H1 (cell line): ENCODE results near the gene UBE3B. TPM values are rescaled to one million over a fixed set of nuclear protein-coding genes. Genes with fewer than 3 reads are reported as not detected.

Source experiments
- CHD2 ChIP-seq: IDR thresholded peaks from 2 replicates; pipeline ENCODE4 v1.6.1; 2012; ENCODE audit warnings: low read length, improper control_type of control experiment
- HDAC2 ChIP-seq, 2 experiments: fragments of 300-600 bp in 1 of 2; sonication (generic) in 1 of 2; IDR thresholded peaks; 2 replicates each; pipeline ENCODE4 v1.6.1; 2011 to 2012; ENCODE audit warnings: low read depth in 2 of 2, low read length in 2 of 2, mild to moderate bottlenecking in 2 of 2, moderate library complexity in 2 of 2, borderline replicate concordance in 1 of 2, inconsistent platforms in 1 of 2
- PHF8 ChIP-seq: fragments of 200-600 bp; sonication (generic); conservative IDR thresholded peaks from 2 replicates; pipeline ENCODE4 v1.7.1; 2012; ENCODE audit warnings: low read depth, mild to moderate bottlenecking, inconsistent platforms, low read length, moderate library complexity
- RNF2 ChIP-seq: fragments of 200-900, 300-1000 bp; sonication (generic); IDR thresholded peaks from 2 replicates; pipeline ENCODE4 v1.7.1; 2016; ENCODE audit warnings: borderline replicate concordance, low read depth, mild to moderate bottlenecking, antibody characterized with exemption, low read length; ENCODE audit not compliant: poor library complexity, severe bottlenecking; ENCODE audit errors: missing control alignments
- RXRA ChIP-seq: IDR thresholded peaks from 2 replicates; pipeline ENCODE4 v1.6.1; 2011; ENCODE audit warnings: low read depth, mild to moderate bottlenecking, low read length, moderate library complexity; ENCODE audit not compliant: insufficient read depth
- TCF12 ChIP-seq: IDR thresholded peaks from 2 replicates; pipeline ENCODE4 v1.6.1; 2011; ENCODE audit warnings: low read depth, mild to moderate bottlenecking, low read length
- polyA plus RNA-seq, 7 experiments: library from polyadenylated mRNA; depleted of rRNA in 3 of 7; stranded (reverse) in 5 of 7; unstranded in 2 of 7; fragments of >200 nt in 5 of 7; fragments of 200-250 nt in 2 of 7; gene quantifications; 1 replicate in 5 of 7; 2 replicates in 1 of 7; 4 replicates in 1 of 7; pipeline versions ENCODE4 v1.2.1 to v1.2.3, GENCODE V29; 2011 to 2013; ENCODE audit warnings: missing spikeins in 2 of 7, mixed read lengths in 2 of 7
- total RNA-seq: library from RNA; stranded (reverse); fragmentation: NEBNext Ultra II Directional; extraction: Animal tissue kit (Norgen Biotek cat#: 25700); gene quantifications from 2 replicates; pipeline ENCODE4 v1.2.1, GENCODE V29; 2021
- TF ChIP-seq, protein P1 (sequence below): IDR thresholded peaks from 2 replicates; pipeline ENCODE4 v1.6.1; 2011; ENCODE audit warnings: low read depth, mild to moderate bottlenecking, low read length; ENCODE audit not compliant: insufficient read depth

UBE3B gene
- total and polyA plus RNA-seq, 2 of the 8 experiments (the other 6 are each of a cell fraction or from before 2014, with no cell fraction given): 14.0 to 21.1 TPM

DNA sequence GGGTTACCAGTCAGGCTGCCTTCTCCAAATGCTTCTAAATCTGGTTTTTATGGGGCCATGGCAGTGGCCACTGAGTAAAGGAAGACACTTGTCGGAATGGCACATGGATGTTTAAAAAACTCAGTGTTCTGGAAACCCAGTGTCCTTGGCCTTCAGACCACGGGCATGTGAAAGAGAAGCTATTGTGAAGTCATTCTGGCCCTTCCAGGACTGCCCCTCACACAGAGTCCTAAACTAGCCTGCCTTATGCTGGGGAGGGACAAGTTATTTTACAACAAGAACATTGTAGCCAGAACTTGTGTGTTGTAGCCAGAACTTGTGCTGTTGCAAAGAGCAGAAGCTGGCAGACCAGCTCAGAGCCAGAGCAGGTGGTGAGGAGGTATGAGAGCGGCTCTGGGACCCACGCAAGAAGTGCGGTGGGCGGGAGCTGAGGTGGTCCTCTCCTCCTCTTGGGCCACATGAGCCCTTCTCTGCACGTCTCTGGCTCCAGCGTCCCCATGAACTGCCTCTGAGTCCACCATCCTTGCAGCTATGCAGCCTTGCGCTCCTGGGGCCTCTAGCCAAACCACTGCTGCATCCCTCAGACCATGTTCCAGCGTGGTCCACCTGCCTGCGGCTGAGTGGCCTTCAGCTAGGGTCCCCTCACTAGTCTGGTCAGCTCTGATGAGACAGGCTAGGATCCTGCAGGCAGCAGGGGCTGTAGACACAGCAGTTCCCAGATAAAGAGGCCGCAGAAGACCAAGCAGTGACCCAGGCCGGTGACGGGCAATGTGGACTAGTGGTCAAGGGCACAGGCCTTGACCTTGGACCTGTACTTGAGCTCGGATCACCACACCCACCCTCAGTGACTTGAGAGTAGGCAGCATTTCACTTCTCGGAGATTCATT is 63.3 kb downstream of the UBE3B start (continued):
- TF ChIP-seq RXRA (no peak), CHD2 (no peak), PHF8 (no peak), HDAC2 (IDR thresholded peaks at IDR 0.05; ENCODE audit: borderline replicate concordance in 1 of 2, low read depth in 2 of 2, low read length in 2 of 2) (no peak), RNF2 (no peak), TCF12 (no peak)
- TF ChIP-seq, protein P1, sequence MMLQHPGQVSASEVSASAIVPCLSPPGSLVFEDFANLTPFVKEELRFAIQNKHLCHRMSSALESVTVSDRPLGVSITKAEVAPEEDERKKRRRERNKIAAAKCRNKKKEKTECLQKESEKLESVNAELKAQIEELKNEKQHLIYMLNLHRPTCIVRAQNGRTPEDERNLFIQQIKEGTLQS: no peak
